Measurements from ENCODE around the gene ARID1B. TPM values are rescaled to one million over a fixed set of nuclear protein-coding genes. Genes with fewer than 3 reads are reported as not detected.

Gene ARID1B
- total and polyA plus RNA-seq, 4 donors: 7.0 to 49.0 (median 24.2) TPM

DNA sequence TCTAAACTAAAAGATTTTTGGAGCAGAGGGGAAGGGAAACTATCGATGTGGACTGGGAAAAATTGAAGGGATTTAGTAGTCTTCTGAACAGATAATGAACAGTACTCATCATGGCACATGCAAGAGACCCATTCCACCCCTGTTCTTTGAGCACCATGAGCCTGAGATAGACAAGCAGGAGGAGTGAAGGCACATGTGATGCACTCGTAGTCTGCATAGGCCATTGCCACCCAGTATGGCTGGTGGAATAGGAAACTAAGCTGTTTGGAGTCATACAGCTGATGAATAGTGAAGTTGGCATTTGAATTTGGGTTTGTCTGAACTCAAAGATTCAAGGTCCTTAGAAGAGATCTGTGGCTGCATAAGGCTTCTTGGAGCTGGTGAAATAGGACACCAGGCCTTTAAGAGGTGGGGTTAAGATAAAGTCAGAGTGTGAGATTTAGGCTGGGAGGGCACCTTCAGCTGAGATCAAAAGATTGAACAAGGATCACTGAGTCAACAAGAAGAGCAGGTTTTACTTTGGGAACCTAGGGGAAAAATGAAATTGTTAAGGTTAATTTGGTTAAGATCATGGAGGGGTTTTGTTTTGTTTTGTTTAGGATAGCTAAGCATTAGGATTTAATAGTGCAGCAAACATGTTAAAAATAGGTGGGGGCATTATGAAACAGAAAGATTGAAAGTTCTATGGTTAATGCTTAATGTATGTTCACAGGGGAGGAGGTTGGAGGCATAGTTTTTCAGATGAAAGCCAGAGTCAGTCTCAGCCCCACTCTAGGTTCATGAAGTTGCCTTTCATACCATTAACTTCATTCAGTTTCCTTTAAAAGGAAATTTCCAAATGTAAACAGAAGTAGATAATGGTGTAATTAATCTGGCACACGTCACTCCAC is 148.8 kb downstream of the ARID1B start:
- no peaks in the 10 kb centered on the region for H3K27me3 ChIP-seq (ENCODE audit: control insufficient read depth in 4 of 4, insufficient read depth in 4 of 4, low read length in 3 of 4)
- TF ChIP-seq FOXA2 (IDR thresholded peaks at IDR 0.05): no peak
- H3K4me1 ChIP-seq (ENCODE audit: control insufficient read depth in 4 of 4, insufficient read depth in 4 of 4, low read length in 3 of 4): peaks cover 0 to 3% (median 0%) of the 10 kb centered on the region in 4 donors
- no peaks in the 10 kb centered on the region for H3K36me3 ChIP-seq (ENCODE audit: control insufficient read depth in 4 of 4, insufficient read depth in 3 of 4, low read depth in 1 of 4, low read length in 3 of 4)
- H3K4me3 ChIP-seq (ENCODE audit: low read depth in 1 of 3, low read length in 3 of 3): no peak overlapping the region
- H3K9ac ChIP-seq (ENCODE audit: low read depth in 1 of 2, low read length in 2 of 2): no peak overlapping the region
- no peaks in the 10 kb centered on the region for H3K9me3 ChIP-seq (ENCODE audit: control insufficient read depth in 4 of 4, low read length in 3 of 4)
- WGBS: 85% methylated on average over 3 of the region's 3 CpGs
- no peak overlapping the region for H3K27ac ChIP-seq (ENCODE audit: low read depth in 1 of 2, low read length in 2 of 2)
- no peak for DNase-seq (ENCODE audit: low spot score)

DNA sequence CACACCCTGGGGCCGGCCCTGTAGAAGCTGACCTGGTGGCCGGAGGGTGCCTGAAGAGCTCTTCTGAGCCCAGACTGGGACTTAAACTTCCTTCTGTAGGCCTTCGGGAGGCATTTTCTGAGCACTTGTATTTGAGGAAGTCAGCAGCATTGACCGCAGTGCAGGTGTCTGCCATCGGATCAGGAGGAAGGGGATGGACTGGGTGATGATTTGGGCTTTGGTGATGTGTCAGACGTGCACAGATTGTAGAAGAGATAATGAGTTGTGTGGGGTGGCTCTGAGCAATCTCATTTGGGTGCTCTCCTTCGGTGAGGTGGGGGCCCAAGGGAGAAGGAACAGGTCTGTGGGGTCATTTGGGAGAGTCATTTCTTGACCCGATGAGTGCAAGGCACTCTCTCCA is 150.9 kb downstream of the ARID1B start:
- WGBS: 93% methylated on average over 8 of the region's 8 CpGs
- Histone ChIP-seq H3K4me1 (ENCODE audit: control insufficient read depth in 4 of 4, insufficient read depth in 4 of 4, low read length in 3 of 4) (peaks cover 0 to 14% (median 5%) of the 10 kb centered on the region in 4 donors), H3K9ac (ENCODE audit: low read depth in 1 of 2, low read length in 2 of 2) (no peak overlapping the region), H3K36me3 (ENCODE audit: control insufficient read depth in 4 of 4, insufficient read depth in 3 of 4, low read depth in 1 of 4, low read length in 3 of 4) (no peaks in the 10 kb centered on the region), H3K27me3 (ENCODE audit: control insufficient read depth in 4 of 4, insufficient read depth in 4 of 4, low read length in 3 of 4) (no peaks in the 10 kb centered on the region), H3K4me3 (ENCODE audit: low read depth in 1 of 3, low read length in 3 of 3) (no peak overlapping the region), H3K27ac (ENCODE audit: low read depth in 1 of 2, low read length in 2 of 2) (no peak overlapping the region), H3K9me3 (ENCODE audit: control insufficient read depth in 4 of 4, low read length in 3 of 4) (no peaks in the 10 kb centered on the region)
- no peak for DNase-seq (ENCODE audit: low spot score)
- TF ChIP-seq HNF4G (IDR thresholded peaks at IDR 0.05): no peak
- TF ChIP-seq, protein P1, sequence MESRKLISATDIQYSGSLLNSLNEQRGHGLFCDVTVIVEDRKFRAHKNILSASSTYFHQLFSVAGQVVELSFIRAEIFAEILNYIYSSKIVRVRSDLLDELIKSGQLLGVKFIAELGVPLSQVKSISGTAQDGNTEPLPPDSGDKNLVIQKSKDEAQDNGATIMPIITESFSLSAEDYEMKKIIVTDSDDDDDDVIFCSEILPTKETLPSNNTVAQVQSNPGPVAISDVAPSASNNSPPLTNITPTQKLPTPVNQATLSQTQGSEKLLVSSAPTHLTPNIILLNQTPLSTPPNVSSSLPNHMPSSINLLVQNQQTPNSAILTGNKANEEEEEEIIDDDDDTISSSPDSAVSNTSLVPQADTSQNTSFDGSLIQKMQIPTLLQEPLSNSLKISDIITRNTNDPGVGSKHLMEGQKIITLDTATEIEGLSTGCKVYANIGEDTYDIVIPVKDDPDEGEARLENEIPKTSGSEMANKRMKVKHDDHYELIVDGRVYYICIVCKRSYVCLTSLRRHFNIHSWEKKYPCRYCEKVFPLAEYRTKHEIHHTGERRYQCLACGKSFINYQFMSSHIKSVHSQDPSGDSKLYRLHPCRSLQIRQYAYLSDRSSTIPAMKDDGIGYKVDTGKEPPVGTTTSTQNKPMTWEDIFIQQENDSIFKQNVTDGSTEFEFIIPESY (IDR thresholded peaks at IDR 0.05): no peak
- TF ChIP-seq, protein P2, sequence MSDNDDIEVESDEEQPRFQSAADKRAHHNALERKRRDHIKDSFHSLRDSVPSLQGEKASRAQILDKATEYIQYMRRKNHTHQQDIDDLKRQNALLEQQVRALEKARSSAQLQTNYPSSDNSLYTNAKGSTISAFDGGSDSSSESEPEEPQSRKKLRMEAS (IDR thresholded peaks at IDR 0.05): no peak
- TF ChIP-seq SP1 (IDR thresholded peaks at IDR 0.05): no peak
- TF ChIP-seq, protein P3, sequence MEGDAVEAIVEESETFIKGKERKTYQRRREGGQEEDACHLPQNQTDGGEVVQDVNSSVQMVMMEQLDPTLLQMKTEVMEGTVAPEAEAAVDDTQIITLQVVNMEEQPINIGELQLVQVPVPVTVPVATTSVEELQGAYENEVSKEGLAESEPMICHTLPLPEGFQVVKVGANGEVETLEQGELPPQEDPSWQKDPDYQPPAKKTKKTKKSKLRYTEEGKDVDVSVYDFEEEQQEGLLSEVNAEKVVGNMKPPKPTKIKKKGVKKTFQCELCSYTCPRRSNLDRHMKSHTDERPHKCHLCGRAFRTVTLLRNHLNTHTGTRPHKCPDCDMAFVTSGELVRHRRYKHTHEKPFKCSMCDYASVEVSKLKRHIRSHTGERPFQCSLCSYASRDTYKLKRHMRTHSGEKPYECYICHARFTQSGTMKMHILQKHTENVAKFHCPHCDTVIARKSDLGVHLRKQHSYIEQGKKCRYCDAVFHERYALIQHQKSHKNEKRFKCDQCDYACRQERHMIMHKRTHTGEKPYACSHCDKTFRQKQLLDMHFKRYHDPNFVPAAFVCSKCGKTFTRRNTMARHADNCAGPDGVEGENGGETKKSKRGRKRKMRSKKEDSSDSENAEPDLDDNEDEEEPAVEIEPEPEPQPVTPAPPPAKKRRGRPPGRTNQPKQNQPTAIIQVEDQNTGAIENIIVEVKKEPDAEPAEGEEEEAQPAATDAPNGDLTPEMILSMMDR (IDR thresholded peaks at IDR 0.05; ENCODE audit: low read depth, low read length, missing input control): no peak
- no peak for TF ChIP-seq FOXA1 (IDR thresholded peaks at IDR 0.05)
- TF ChIP-seq, protein P4, sequence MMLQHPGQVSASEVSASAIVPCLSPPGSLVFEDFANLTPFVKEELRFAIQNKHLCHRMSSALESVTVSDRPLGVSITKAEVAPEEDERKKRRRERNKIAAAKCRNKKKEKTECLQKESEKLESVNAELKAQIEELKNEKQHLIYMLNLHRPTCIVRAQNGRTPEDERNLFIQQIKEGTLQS (IDR thresholded peaks at IDR 0.05): no peak
- TF ChIP-seq, protein P5, sequence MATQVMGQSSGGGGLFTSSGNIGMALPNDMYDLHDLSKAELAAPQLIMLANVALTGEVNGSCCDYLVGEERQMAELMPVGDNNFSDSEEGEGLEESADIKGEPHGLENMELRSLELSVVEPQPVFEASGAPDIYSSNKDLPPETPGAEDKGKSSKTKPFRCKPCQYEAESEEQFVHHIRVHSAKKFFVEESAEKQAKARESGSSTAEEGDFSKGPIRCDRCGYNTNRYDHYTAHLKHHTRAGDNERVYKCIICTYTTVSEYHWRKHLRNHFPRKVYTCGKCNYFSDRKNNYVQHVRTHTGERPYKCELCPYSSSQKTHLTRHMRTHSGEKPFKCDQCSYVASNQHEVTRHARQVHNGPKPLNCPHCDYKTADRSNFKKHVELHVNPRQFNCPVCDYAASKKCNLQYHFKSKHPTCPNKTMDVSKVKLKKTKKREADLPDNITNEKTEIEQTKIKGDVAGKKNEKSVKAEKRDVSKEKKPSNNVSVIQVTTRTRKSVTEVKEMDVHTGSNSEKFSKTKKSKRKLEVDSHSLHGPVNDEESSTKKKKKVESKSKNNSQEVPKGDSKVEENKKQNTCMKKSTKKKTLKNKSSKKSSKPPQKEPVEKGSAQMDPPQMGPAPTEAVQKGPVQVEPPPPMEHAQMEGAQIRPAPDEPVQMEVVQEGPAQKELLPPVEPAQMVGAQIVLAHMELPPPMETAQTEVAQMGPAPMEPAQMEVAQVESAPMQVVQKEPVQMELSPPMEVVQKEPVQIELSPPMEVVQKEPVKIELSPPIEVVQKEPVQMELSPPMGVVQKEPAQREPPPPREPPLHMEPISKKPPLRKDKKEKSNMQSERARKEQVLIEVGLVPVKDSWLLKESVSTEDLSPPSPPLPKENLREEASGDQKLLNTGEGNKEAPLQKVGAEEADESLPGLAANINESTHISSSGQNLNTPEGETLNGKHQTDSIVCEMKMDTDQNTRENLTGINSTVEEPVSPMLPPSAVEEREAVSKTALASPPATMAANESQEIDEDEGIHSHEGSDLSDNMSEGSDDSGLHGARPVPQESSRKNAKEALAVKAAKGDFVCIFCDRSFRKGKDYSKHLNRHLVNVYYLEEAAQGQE (IDR thresholded peaks at IDR 0.05): no peak

Data from liver (tissue), 9 donors.